ENCODE results near the gene TOM1L1.

- no peak for TF ChIP-seq CTCF (IDR thresholded peaks at IDR 0.05)
- TF ChIP-seq POLR2A (IDR thresholded peaks at IDR 0.05), result no peak
Measured at GRCh38 chr17:54892360-54892759, 8.3 kb upstream of the TOM1L1 start.
